Superior temporal gyrus (tissue), 1 donor: ENCODE results near the gene SCGB1A1.
A peak's percentile ranks its signal among the peaks of the same experiment; 100 is the strongest.

Experiments used
- DNase-seq: peaks from one replicate; pipeline ENCODE4 v3.0.0-alpha.2; 2016; ENCODE audit errors: extremely low spot score

Gene SCGB1A1

DNA sequence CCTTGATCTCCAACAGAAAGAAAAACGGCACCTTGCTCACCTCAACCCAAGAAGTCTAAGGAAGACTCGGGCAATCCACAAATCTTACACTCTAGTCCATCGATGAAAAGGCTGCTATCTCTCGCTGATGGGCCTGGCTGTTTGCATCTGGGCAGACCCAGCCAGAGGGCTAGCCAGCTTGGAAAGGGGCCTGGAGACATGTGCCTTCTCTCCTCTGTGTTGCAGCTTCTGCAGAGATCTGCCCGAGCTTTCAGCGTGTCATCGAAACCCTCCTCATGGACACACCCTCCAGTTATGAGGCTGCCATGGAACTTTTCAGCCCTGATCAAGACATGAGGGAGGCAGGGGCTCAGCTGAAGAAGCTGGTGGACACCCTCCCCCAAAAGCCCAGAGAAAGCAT is 3.2 kb downstream of the SCGB1A1 start:
- no peak for DNase-seq

DNA sequence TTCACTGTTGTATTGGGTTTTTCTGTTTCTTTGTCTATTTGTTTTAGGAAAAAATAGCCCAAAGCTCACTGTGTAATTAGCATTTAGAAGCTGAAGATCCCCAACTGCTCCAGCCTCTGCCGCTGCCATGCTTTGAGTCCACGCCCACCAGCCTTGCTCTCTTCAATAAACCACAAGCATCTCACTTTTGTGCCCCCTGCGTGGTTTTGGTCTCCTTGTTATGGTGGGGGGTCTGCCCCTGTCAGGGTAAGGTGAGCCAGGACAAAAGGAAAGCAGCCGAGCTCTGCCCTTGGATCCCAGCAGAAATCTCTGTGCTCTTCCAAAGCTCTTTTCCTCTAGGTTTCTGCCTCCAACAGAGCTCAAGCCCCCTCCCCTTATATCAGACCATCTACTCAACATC is 4.2 kb downstream of the SCGB1A1 start:
- DNase-seq, result no peak

- DNase-seq, result peak; percentile 47
Observed at GRCh38 chr11:62427630-62428233, 8.9 kb downstream of the SCGB1A1 start.

GRCh38 chr11:62428871-62429560 is 10.2 kb downstream of the SCGB1A1 start:
- DNase-seq, result no peak

GRCh38 chr11:62430425-62430824 is 11.6 kb downstream of the SCGB1A1 start:
- DNase-seq, result no peak

- no peak for DNase-seq
Observed at GRCh38 chr11:62431171-62431901, 12.5 kb downstream of the SCGB1A1 start.

GRCh38 chr11:62432695-62433094 is 13.9 kb downstream of the SCGB1A1 start:
- no peak for DNase-seq

DNA sequence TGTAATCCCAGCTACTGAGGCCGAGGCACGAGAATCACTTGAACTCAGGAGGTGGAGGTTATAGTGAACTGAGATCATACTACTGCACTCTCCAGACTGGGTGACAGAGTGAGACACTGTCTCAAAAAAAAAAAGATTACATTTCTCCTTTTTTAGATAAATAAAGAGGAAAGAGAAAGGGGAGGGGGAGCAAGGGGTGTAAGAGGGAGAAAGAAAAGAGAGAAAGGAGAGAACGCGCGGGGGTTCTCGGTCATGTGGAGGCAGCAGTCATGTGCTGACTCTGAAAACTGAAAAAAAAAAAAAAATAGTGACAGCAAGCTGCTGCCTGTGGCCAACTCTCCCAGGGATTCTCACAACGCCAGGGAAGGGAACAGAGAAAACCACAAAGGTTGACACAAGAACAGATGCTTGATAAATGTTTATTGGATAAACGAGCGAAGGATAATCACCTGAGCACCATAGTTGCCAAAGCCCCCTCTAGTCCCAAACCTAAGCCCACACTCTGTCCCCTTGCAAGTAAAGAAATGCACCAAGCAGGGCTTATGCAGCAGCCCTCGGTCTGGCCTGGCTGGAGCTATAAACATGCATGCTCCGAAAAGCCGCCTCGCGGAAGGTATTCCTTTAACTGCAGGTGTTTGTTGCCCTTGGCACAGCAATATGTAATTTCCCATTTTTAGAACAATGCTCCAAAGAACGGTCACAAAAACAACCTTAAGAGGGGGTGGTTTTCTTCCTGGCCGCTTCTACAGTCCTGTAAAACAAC is 14.5 kb downstream of the SCGB1A1 start:
- DNase-seq, result no peak

DNA sequence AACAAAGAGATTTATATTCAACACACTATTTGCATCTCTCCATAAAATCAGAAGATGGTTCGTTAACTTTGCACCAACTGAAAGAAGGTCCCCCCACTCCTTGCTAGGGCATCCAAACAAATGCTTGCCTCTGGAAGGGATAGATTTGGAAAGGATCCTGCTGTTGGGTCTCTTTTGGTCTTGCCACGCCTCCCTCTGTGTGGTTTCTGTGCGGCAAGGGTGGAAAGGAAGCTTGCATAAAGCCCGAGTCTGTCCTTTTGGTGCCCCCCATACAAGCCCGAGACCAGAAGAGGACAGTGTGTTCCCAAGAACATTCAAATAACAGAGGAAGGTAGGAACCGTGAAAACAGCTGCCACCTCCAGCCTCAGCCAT is 15.1 kb downstream of the SCGB1A1 start:
- DNase-seq, result no peak

GRCh38 chr11:62435846-62436660 is 17.2 kb downstream of the SCGB1A1 start:
- peak; percentile 66 for DNase-seq

DNA sequence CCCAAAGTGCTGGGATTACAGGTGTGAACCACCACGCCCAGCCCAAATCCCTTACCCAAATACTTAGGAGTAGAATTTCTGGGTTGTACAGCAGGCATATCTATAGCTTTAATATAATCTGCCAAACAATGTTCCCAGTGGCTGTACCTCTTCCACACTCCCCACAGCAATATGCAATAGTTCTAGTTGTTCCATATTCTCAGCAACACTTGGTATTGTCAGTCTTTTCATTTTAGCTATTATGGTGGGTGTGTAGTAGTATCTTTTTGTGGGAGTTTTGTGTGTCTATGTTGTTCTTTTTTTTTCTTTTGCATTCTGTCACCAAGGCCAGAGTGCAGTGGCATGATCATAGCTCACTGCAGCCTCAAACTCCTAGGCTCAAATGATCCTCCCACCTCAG is 18.8 kb downstream of the SCGB1A1 start:
- no peak for DNase-seq

- DNase-seq, result no peak
Observed at GRCh38 chr11:62438641-62439040, 19.8 kb downstream of the SCGB1A1 start.

- DNase-seq, result no peak
Observed at GRCh38 chr11:62439785-62440602, 21.2 kb downstream of the SCGB1A1 start.

- no peak for DNase-seq
Observed at GRCh38 chr11:62443390-62444235, 24.8 kb downstream of the SCGB1A1 start.

GRCh38 chr11:62444236-62444833 is 25.5 kb downstream of the SCGB1A1 start:
- DNase-seq, result peak; percentile 82

- DNase-seq, result no peak
Observed at GRCh38 chr11:62444835-62445234, 26.0 kb downstream of the SCGB1A1 start.

GRCh38 chr11:62445314-62445740 is 26.5 kb downstream of the SCGB1A1 start:
- no peak for DNase-seq

DNA sequence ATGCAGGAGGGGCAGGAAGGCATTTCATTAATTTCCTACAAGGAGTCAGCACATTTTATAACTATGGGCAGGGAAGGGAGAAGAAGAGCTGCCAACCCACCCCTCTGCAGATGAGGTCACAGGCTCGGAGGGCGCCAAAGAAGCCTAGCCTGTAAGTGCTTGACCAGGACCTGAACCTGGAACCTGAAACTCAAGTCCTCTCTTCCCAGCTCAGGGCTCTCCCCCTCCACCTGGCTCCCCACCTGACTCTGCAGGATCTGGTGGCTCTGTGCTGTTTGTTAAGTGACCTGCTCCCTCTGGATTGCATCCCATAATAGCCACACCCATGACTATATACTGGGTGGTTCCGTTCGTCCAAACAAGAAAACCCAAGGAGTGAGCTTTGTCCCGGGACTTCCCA is 27.3 kb downstream of the SCGB1A1 start:
- DNase-seq, result no peak

GRCh38 chr11:62449451-62449851 is 30.6 kb downstream of the SCGB1A1 start:
- DNase-seq, result no peak
